NCI-H2107 treated with DMSO at 0.1 percent for 48 hours (cell line): ENCODE data around the gene SAMD3.
"Not testable (repeated sequence)": the region's sequence is repeated elsewhere in the genome, so short reads cannot be mapped to it uniquely, and the experiment has no call there.

Experiments used
- DNase-seq: peaks from one replicate; lab custom pipeline; 2025; ENCODE audit not compliant: unreplicated experiment; lab: John Stamatoyannopoulos, UW

Gene SAMD3

DNA sequence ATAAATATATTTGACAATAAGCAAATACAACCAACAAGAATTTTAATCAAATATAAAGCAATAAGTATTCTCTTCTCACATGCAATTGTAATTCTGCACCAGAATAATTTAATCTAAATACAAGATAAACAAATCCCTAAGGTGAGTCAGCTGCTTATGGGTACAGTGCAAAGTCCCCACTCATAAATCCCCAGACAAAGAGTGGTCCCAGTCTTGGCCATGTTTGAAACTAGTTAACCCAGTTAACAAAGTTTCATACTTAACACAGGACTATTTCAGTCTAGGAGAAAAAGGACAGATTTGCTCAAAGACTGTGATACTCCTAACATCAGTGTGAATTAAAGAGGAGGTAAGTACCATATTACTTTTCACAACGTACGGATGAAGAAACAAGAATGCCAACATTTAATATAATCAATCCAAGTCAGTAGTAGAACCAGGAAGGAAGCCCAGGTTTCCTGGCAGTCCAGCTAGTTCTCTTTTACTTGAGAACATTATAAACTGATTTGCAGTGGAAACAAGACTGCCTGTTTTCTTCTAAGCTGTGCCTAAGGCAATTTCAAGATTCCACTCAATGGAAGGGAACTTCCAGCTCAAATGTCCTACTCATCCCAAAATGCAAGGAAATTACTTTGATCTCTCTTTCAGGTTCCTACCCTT, 10.4 kb downstream of the SAMD3 start:
- DNase-seq, result no peak

DNA sequence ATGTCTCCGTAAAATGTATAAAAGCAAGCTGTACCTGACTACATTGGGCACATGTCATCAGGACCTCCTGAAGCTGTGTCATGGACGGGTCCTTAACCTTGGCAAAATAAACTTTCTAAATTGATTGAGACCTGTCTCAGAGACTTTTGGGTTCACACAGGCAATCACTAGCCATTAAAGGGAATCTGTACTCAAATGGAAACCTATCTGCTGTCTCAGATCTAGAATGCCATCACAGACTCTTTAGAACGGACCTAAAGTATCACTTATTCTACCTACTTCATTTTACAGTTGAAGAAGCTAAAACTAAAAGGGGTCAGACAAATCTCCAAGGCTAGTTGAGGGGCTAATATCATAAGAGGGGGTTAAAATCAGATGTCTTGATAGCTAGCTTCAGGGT, 11.1 kb downstream of the SAMD3 start:
- DNase-seq, result no peak

DNA sequence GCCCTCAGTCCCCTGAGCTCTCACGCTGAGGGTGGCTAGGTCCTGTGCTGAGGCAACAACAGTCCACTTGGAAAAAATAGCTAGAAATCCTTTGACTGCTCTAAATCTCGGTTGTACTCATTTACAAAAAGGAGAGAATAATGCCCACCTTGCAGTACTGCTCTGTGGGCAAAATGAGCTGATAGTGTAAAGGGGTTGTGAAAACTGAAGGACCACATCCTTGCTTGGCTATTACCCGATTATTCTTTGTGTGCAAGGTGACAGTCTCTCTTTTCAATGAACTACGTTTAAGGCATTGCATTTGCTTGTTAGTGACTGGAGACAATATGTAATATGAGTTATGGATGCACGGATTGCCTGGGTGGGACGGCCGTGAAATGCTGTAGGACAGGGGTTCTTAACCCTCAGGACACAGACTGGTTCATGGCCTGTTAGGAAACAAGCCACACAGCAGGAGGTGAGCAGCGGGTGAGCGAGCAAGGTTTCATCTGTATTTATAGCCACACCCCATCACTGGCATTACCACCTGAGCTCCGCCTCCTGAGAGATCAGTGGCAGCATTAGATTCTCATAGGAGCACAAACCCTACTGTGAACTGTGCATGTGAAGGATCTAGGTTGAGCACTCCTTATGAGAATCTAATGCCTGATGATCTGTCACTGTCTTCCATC, 14.6 kb downstream of the SAMD3 start:
- DNase-seq, result no peak

DNA sequence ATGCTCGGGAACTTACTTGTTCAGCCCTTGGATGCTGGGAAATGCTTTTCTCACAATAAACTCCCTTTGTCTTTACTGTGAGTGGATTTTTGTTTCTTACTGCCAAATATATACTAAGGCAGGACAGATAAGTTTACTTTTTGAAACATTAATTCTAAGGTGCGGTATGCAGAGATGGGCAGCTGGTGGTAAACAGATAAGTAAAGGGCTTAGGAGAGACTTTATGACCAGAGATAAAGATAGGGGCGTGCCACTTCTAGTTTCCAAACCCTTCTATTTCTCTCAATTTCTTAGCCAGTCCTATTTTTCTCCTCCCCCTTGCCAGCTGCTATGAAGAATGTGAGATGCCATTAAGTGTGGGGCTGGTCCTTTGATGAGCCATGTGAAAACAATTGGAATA, 16.3 kb downstream of the SAMD3 start:
- DNase-seq, result no peak

DNA sequence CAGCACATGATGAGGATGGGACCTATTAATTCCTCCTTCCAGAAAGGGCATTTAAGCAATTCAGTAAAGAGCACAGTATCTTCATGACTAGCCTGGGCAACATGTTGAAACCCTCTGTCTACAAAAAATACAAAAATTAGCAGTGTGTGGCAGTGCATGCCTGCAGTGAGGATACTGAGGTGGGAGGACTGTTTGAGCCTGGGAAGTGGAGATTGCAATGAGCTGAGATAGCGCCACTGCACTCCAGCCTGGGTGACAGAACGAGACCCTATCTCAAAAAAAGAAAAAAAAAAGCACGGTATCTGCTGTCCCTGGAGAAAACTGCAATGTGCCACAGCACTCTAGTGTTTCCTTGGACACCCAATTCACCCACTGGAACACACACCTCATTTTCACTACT, 18.4 kb downstream of the SAMD3 start:
- DNase-seq, result no peak

DNA sequence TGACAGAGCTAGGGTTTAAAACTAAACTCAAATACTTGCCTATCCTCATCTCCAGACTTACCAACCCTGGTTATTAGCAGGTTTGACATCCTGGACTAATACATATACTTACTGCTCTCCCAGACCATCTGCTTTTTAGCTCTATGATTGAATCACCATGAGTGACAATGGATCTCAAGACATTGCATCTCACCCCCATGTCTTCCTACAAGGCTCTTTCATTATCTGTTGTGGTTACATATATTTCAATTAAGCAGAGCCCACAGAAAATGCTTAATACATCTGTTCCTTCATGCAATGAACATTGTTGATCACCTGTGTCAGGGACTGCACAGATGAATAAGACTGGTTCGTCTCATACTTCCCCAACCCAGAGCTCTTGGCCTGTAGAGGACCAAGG, 19.4 kb downstream of the SAMD3 start:
- no peak for DNase-seq

DNA sequence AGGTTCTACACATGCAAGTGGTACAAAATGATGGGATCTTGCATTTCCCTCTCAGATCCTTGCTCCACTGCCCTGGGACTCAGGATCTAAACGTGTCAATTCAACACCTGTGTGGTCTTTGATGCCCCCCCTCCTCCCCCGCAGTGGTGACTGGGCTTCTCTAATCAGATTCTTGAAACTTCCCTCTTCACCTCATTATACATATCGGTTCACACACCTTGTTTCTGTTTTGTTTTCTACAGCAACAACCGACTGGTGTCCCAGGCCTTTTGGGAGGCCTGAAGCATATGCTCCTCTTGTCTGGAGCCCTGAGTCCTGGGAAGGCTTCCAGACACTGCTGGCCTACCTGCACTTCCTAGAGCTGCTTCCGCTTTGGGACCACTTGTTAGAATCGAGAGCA, 20.0 kb downstream of the SAMD3 start:
- no peak for DNase-seq

DNA sequence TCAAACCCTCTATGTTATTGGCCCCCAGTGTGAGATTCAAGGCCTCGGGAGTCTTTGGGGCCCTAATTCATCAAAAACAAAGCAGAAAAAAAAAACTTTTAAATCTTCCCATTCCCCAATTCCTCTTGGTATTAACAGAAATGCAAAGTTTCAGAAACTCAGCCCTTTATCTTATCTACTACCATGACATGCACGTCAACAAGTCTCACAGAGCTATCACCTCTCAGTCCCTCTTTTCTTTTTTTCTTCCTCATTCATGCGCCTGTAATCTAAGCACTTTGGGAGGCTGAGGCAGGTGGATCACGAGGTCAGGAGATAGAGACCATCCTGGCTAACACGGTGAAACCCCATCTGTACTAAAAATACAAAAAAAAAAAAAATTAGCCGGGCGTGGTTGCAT, 22.7 kb downstream of the SAMD3 start:
- DNase-seq, result no peak

DNA sequence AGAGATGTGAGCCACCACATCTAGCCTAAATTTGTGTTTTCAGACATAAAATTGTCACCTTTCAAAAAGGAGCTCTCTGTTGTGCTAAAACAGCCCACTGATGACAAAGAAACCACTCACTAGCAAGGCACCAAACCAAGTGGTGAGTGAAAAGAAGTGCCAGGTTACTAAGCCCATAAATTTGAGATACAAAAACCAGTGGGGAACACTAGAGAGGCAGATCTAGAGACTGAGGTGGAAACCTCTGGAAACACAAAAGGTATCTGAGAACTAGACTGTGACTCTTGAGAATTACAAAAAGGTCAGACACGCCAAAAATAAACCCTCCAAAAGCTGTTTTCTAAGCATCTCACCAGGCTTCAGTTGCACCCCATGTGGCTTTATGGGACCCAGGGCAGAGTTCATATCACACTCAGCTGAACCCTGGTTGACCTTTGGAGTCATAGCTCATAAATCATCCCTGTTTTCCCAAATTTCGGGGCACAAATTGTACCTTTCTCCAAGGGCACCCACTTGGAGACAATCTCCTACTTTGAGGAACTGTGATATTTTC, 24.2 kb downstream of the SAMD3 start:
- DNase-seq, result no peak

DNA sequence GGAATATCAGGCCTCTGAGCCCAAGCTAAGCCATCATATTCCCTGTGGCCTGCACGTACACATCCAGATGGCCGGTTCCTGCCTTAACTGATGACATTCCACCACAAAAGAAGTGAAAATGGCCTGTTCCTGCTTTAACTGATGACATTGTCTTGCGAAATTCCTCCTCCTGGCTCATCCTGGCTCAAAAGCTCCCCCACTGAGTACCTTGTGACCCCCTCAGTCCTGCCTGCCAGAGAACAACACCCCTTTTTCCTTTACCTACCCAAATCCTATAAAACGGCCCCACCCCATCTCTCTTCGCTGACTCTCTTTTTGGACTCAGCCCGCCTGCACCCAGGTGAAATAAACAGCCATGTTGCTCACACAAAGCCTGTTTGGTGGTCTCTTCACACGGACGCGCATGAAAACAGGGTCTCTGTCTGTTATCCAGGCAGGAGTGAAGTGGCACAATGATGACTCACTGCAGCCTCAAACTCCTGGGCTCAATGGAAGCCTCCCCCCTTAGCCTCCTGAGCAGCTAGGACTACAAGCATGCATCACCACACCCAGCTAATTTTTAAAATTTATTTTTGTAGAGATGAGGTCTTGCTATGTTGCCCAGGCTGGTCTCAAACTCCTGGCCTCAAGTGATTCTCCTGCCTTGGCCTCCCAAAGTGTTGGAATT, 24.8 kb downstream of the SAMD3 start:
- not testable (repeated sequence) for DNase-seq

DNA sequence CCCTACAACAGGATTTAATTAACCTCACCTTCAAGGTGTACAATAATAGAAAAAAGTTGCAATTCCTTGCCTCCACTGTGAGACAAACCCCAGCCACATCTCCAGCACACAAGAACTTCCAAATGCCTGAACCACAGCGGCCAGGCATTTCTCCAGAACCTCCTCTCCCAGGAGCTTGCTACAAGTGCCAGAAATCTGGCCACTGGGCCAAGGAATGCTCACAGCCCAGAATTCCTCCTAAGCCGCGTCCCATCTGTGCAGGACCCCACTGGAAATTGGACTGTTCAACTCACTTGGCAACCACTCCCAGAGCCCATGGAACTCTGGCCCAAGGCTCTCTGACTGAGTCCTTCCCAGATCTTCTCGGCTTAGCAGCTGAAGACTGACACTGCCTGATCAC, 28.3 kb downstream of the SAMD3 start:
- DNase-seq, result not testable (repeated sequence)

DNA sequence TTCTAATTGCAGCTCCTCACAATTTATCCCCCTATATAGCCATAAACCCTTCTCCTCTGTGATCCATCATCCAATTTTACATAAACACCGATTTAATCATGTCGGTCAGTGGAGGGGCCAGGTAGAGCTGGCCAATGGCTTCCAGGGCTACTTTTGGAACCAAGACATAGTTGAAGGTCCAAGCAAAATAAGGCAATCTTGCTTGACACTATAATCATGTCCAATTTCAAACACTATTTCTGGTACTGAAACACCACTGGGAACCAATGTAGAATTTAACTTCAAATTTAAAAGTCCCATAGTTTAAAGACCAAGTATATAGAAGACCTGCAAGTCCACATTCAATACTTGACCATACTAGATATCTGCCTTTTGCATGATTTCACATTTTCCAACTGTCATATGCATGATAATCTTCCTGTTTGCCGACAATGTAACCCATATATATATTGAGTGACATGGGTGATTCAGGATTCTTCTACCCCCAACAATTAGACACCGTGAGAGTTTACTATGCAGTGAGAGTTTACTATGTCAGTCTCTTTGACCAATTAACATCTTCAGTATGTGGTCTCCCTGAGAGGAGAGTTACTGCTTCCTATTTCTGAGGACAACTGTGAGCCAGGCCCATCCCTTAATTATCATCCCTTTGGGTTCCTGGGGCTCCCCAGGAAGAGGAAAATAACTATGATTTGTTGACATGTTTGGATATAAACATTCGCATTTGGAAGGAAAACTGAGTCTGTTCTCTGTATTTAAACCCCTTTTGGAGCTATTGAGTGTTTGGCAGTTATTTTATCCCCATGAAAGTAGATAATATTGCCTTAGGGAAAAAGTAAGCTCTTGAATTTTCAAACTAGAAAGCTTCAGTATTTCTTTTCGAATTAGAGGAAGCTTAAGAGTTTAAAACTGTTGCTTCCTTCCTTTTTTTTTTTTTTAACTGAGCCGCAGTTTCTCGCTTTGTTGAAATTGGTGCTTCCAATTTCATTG, 31.8 kb downstream of the SAMD3 start:
- DNase-seq, result no peak

DNA sequence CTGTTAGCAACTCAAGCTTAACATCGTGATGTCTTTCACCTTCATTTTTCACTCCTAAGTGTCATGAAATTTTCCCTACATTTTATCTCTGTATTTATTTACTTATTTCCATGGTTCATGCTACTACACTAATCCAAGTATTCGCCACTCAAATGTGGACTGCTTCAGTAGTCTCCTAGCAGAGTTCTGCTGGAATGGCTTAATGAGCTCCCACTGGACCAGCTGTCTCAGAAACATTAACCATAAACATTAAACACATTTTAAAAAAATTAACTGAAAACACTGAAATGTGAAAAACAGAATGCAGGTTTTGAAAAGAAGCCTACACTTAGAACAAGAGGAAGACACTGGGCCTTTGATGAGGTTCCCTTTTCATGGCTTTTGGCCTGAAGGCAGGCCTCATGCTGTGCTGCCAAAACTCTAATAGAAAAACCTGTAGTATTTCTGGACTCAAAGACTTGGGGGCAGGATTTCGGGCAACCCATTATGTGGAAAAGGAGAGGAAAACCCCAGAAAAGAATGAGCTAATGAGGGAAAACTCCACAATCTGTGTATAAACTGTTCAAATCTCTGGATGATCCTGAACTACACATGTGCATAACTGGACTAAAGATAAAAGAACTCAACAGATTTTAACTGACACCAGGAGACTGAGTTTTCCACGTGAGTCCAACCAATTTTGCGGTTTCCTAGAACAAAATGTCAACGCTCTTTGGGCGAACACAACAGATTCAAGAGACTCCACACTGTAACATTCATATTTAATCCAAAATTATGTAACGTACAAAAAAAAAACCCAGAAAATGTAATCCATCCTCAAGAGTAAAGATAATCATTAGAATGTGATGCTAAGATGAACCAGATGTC, 33.0 kb downstream of the SAMD3 start:
- DNase-seq, result no peak

DNA sequence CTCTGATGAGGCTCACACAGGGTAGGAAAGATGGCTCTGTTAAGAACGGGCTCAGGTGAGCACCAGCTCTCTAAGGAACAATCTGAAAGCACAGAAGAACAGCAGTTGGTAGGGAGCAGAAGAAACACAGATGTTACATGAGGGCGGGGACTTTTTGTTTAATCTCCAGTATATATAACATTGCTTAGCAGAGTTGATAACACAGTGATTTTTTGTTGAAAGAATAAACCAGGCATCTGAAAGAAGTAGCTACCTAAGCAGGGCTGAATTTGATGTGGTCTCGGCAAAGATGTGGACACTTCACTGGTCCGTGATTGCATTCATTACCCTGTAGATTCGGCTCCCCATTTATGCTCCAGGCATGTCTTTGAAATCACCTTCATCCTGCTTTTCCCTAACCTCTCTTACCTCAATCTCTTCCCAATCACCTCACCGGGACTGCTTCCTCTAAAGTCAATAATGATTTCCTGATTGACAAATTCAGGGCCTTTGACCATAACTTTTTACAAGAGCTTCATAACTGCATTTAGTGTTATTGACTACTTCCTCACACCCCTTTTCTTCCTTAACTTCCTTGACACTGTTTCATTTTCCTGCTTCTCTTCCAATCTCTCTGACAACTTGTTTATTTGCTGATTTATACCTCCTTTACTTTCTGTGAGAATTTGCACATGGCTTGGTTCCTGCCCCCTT, 34.4 kb downstream of the SAMD3 start:
- no peak for DNase-seq

DNA sequence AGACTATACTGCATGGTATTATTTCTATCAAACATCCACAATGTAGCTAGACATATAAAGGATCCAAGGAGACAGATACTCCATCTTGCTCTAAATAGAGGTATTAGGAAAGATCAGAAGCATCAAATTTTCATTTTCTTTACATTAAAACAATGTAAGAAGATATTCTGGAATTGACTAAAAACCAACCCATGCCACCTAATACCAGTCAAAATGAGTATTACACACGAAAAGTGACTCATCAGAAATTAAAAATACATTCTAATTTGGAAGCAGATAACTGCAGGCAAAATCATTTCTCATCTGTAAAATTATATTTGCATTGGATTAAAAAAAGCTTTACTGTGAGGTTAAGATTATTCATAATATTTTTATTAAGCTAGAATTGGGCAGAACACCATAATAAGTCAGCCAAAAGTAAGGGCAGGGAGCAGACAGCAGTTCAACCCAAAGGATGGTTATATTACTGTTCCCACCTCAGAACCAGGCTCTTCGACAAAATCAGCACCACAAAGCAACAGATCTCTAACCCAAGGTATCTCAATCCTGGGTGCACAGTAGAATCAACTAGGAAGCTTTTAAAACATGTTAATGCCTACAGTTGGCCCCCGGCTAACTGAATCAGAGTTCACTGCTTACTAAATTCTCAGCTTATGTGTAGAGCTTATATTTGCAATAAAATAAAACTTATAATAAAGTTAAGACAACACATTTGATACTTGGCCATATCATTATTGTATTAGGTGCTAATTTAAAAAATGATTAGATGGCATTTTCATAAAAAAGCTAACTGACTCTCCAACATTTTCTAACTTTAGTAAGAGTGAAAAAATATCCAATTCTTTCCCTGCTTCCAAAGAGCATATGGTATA, 35.2 kb downstream of the SAMD3 start:
- DNase-seq, result no peak

DNA sequence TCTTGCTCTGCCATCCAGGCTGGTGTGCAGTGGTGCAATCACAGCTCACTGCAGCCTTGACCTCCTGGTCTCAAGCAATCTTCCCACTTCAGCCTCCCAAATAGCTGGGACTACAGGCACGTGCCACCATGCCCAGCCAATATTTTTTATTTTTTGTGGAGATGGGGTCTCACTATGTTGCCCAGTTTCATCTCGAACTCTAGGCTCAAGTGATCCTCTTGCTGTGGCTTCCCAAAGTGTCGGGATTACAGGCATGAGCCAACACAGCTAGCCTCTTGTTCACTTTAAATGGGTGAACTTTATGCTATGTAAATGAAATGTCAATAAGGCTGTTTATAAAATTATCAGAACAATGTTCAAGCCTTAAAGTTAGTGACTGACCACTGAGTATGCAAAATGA, 37.1 kb downstream of the SAMD3 start:
- no peak for DNase-seq

DNA sequence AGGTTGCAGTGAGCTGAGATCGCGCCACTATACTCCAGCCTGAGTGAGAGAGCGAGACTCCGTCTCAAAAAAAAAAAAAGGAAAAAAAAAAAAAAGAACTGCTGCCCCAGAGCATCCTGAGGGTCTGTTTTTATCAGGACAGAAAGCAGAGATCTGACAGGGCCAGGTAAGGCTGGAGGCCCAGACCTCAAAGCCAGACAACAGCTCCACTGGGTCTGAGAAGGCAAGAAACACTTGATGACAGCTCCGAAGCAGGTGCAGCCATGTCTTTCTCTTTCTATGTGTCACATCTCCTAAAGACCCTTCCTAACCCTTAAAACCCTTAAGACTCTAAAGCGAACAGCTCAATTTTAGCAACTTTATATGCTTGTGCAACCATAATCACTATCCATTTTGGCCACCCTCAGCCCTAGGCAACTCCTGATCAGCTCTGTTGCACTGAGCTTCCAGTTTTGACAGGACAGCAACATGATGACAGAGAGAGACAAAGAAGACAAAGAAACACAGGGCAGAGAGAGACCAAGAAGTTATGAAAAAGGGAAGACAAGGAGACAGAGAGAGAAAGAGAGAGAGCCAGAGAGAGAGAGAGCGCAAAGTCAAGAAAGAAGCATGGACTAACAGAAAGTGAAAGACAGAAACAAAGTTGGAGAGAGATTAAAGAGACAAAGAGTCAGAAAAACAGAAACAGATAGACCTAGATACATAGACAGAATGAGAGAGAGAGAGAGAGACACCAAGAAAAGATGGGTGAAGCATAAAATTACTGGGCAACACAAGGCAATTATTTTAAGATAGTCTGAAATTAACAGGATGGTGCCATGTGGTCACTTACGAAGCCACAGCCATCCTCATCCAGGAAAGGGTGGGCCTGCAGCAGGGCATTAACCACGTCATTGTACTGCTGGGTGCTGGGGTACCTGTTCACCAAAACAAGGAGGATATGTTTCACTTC, 39.2 kb downstream of the SAMD3 start:
- DNase-seq, result no peak
